ENCODE data around the gene RNF217.

The RNF217 gene

GRCh38 chr6:125041740-125042459, 79.7 kb downstream of the RNF217 start:
- Histone ChIP-seq H3K79me2 (ENCODE audit: insufficient read depth, low read depth) (no peaks in the 10 kb centered on the region), H3K27me3 (ENCODE audit: insufficient read depth, low read depth) (no peaks in the 10 kb centered on the region), H3K4me2 (no peak overlapping the region), H2AFZ (ENCODE audit: low read depth) (no peak overlapping the region), H3K4me1 (ENCODE audit: low read depth, poor library complexity, severe bottlenecking) (no peaks in the 10 kb centered on the region), H3K36me3 (ENCODE audit: insufficient read depth) (no peaks in the 10 kb centered on the region), H3K27ac (no peak overlapping the region), H3K9ac (no peak overlapping the region), H4K20me1 (ENCODE audit: insufficient read depth) (no peaks in the 10 kb centered on the region), H3K4me3 (IDR thresholded peaks at IDR 0.05; ENCODE audit: insufficient read depth, low read depth, low read length) (no peak overlapping the region)
- no peak for TF ChIP-seq CTCF (conservative IDR thresholded peaks at IDR 0.05; ENCODE audit: low read depth, low read length)

- no peak overlapping the region for H3K9ac ChIP-seq
These were observed 81.8 kb downstream of the RNF217 start for GRCh38 chr6:125044066-125044465.

GRCh38 chr6:125044667-125045066, 82.4 kb downstream of the RNF217 start:
- no peak overlapping the region for H3K4me3 ChIP-seq (IDR thresholded peaks at IDR 0.05; ENCODE audit: insufficient read depth, low read depth, low read length)
- no peaks in the 10 kb centered on the region for H4K20me1 ChIP-seq (ENCODE audit: insufficient read depth)
- H3K27ac ChIP-seq: no peak overlapping the region
- H3K9ac ChIP-seq: no peak overlapping the region
- no peak for TF ChIP-seq CTCF (conservative IDR thresholded peaks at IDR 0.05; ENCODE audit: low read depth, low read length)
- H3K27me3 ChIP-seq (ENCODE audit: insufficient read depth, low read depth): no peaks in the 10 kb centered on the region
- no peak overlapping the region for H2AFZ ChIP-seq (ENCODE audit: low read depth)
- H3K79me2 ChIP-seq (ENCODE audit: insufficient read depth, low read depth): no peaks in the 10 kb centered on the region
- H3K4me2 ChIP-seq: no peak overlapping the region
- H3K4me1 ChIP-seq (ENCODE audit: low read depth, poor library complexity, severe bottlenecking): no peaks in the 10 kb centered on the region
- no peaks in the 10 kb centered on the region for H3K36me3 ChIP-seq (ENCODE audit: insufficient read depth)

More at GRCh38 chr6:125044066-125044465, 81.8 kb downstream of the RNF217 start:
- Histone ChIP-seq H4K20me1 (ENCODE audit: insufficient read depth) (no peaks in the 10 kb centered on the region), H3K4me1 (ENCODE audit: low read depth, poor library complexity, severe bottlenecking) (no peaks in the 10 kb centered on the region), H3K4me2 (no peak overlapping the region), H2AFZ (ENCODE audit: low read depth) (no peak overlapping the region), H3K36me3 (ENCODE audit: insufficient read depth) (no peaks in the 10 kb centered on the region), H3K27me3 (ENCODE audit: insufficient read depth, low read depth) (no peaks in the 10 kb centered on the region), H3K27ac (no peak overlapping the region), H3K79me2 (ENCODE audit: insufficient read depth, low read depth) (no peaks in the 10 kb centered on the region), H3K4me3 (IDR thresholded peaks at IDR 0.05; ENCODE audit: insufficient read depth, low read depth, low read length) (no peak overlapping the region)
- TF ChIP-seq CTCF (conservative IDR thresholded peaks at IDR 0.05; ENCODE audit: low read depth, low read length): no peak

- no peak for TF ChIP-seq CTCF (conservative IDR thresholded peaks at IDR 0.05; ENCODE audit: low read depth, low read length)
- Histone ChIP-seq H3K4me3 (IDR thresholded peaks at IDR 0.05; ENCODE audit: insufficient read depth, low read depth, low read length) (no peak overlapping the region), H4K20me1 (ENCODE audit: insufficient read depth) (no peaks in the 10 kb centered on the region), H3K27me3 (ENCODE audit: insufficient read depth, low read depth) (no peaks in the 10 kb centered on the region), H2AFZ (ENCODE audit: low read depth) (no peak overlapping the region), H3K36me3 (ENCODE audit: insufficient read depth) (no peaks in the 10 kb centered on the region), H3K4me2 (no peak overlapping the region), H3K79me2 (ENCODE audit: insufficient read depth, low read depth) (no peaks in the 10 kb centered on the region), H3K4me1 (ENCODE audit: low read depth, poor library complexity, severe bottlenecking) (no peaks in the 10 kb centered on the region), H3K27ac (no peak overlapping the region), H3K9ac (no peak overlapping the region)
These were observed 84.1 kb downstream of the RNF217 start for GRCh38 chr6:125046107-125046925.

Measured in KMS-11 (cell line).